GM23338 (cell line): Measurements from ENCODE around the gene CHN2. TPM values are rescaled to one million over a fixed set of nuclear protein-coding genes. Genes with fewer than 3 reads are reported as not detected.

ENCODE experiments used
- ATAC-seq: fragments of 200-7000 bp; cut with Tn5 transposase; 3 replicates; pipeline ENCODE4 v1.9.1; 2020
- DNase-seq: peaks from one replicate; pipeline ENCODE4 v3.0.0-alpha.2; 2015; ENCODE audit warnings: low spot score
- H2AFZ ChIP-seq: fragments of 200-600 bp; sonication (generic); 2 replicates; pipeline ENCODE4 v1.8.0; 2016; ENCODE audit warnings: antibody characterized with exemption, mild to moderate bottlenecking, moderate library complexity
- H3F3A ChIP-seq: fragments of 200-600 bp; sonication (generic); replicated peaks from 2 replicates; pipeline ENCODE4 v1.8.0; 2017; ENCODE audit warnings: antibody characterized with exemption, mixed run types, low read depth
- H3K27ac ChIP-seq: fragments of 200-600 bp; sonication (generic); 2 replicates; pipeline ENCODE4 v1.6.1; 2016; ENCODE audit warnings: low read depth
- H3K27me3 ChIP-seq: fragments of 200-600 bp; sonication (generic); 2 replicates; pipeline ENCODE4 v1.8.0; 2016; ENCODE audit warnings: mild to moderate bottlenecking, mixed run types, moderate library complexity; ENCODE audit not compliant: insufficient read depth
- H3K36me3 ChIP-seq: fragments of 200-600 bp; sonication (generic); 2 replicates; pipeline ENCODE4 v1.8.0; 2016; ENCODE audit warnings: mild to moderate bottlenecking; ENCODE audit not compliant: insufficient read depth
- H3K4me1 ChIP-seq: fragments of 200-600 bp; sonication (generic); 2 replicates; pipeline ENCODE4 v1.8.0; 2016; ENCODE audit warnings: mild to moderate bottlenecking, moderate library complexity; ENCODE audit not compliant: insufficient read depth
- H3K4me2 ChIP-seq: fragments of 200-600 bp; sonication (generic); 2 replicates; pipeline ENCODE4 v1.7.1; 2017; ENCODE audit warnings: mixed run types
- H3K4me3 ChIP-seq: fragments of 200-600 bp; sonication (generic); 2 replicates; pipeline ENCODE4 v1.6.1; 2016; ENCODE audit warnings: mixed run types
- H3K79me2 ChIP-seq: fragments of 200-600 bp; sonication (generic); replicated peaks from 2 replicates; pipeline ENCODE4 v1.8.0; 2017; ENCODE audit warnings: mild to moderate bottlenecking; ENCODE audit not compliant: insufficient read depth
- H3K9me2 ChIP-seq: fragments of 200-600 bp; sonication (generic); 2 replicates; pipeline ENCODE4 v1.8.0; 2017; ENCODE audit not compliant: insufficient read depth
- H4K20me1 ChIP-seq: fragments of 200-600 bp; sonication (generic); replicated peaks from 2 replicates; pipeline ENCODE4 v1.8.0; 2017; ENCODE audit warnings: mild to moderate bottlenecking; ENCODE audit not compliant: insufficient read depth
- H3K27ac Mint-ChIP-seq: 2 replicates; pipeline ENCODE4 v1.8.0; 2020; ENCODE audit warnings: inconsistent platforms, mild to moderate bottlenecking, moderate library complexity, mixed read lengths
- H3K27me3 Mint-ChIP-seq: 3 replicates; pipeline ENCODE4 v1.8.0; 2022; ENCODE audit warnings: low read depth, mild to moderate bottlenecking, moderate library complexity, mixed read lengths, inconsistent platforms; ENCODE audit not compliant: insufficient read depth, poor library complexity
- H3K36me3 Mint-ChIP-seq: 3 replicates; pipeline ENCODE4 v1.8.0; 2021; ENCODE audit warnings: low read depth, mild to moderate bottlenecking, inconsistent platforms, moderate library complexity, mixed read lengths
- H3K4me1 Mint-ChIP-seq: 3 replicates; pipeline ENCODE4 v1.8.0; 2020; ENCODE audit warnings: mild to moderate bottlenecking, inconsistent platforms, mixed read lengths
- H3K4me3 Mint-ChIP-seq: 3 replicates; pipeline ENCODE4 v1.8.0; 2021; ENCODE audit warnings: moderate library complexity, mild to moderate bottlenecking, inconsistent platforms, mixed read lengths
- H3K9me3 Mint-ChIP-seq: 3 replicates; pipeline ENCODE4 v1.8.0; 2020; ENCODE audit warnings: moderate library complexity, mild to moderate bottlenecking, inconsistent platforms, mixed read lengths
- CREB1 ChIP-seq: fragments of 250-450 bp; sonication (Bioruptor Pico); IDR thresholded peaks from 2 replicates; pipeline ENCODE4 v1.5.0; 2020; ENCODE audit warnings: low read depth, mild to moderate bottlenecking, moderate library complexity
- CTCF ChIP-seq, 2 experiments: fragments of 200-600 bp in 1 of 2; sonication (generic) in 1 of 2; conservative IDR thresholded peaks; 2 replicates each; pipeline versions ENCODE4 v1.5.1 to v1.6.1; 2016 to 2017; ENCODE audit warnings: antibody characterized with exemption in 2 of 2, low read depth in 2 of 2, mild to moderate bottlenecking in 2 of 2, moderate library complexity in 1 of 2
- ETS1 ChIP-seq: IDR thresholded peaks from 2 replicates; pipeline ENCODE4 v1.6.1; 2016; ENCODE audit warnings: antibody characterized with exemption
- EZH2 ChIP-seq: fragments of 200-600 bp; sonication (generic); IDR thresholded peaks from one replicate; pipeline ENCODE4 v1.8.0; 2017; ENCODE audit warnings: antibody characterized with exemption, mild to moderate bottlenecking, low read depth; ENCODE audit not compliant: unreplicated experiment
- EZH2phosphoT487 ChIP-seq: fragments of 200-600 bp; sonication (generic); IDR thresholded peaks from one replicate; pipeline ENCODE4 v1.8.1; 2018; ENCODE audit warnings: antibody characterized with exemption; ENCODE audit not compliant: unreplicated experiment
- JUNB ChIP-seq: IDR thresholded peaks from one replicate; pipeline ENCODE4 v1.6.1; 2016; ENCODE audit warnings: antibody characterized with exemption; ENCODE audit not compliant: unreplicated experiment
- NANOG ChIP-seq: IDR thresholded peaks from 2 replicates; pipeline ENCODE4 v1.6.1; 2016; ENCODE audit warnings: antibody characterized with exemption, borderline replicate concordance
- POLR2AphosphoS5 ChIP-seq: IDR thresholded peaks from 2 replicates; pipeline ENCODE4 v1.6.1; 2016; ENCODE audit warnings: antibody characterized with exemption, low read depth
- REST ChIP-seq: IDR thresholded peaks from one replicate; pipeline ENCODE4 v1.6.1; 2018; ENCODE audit warnings: antibody characterized with exemption; ENCODE audit not compliant: unreplicated experiment
- STAT1 ChIP-seq: IDR thresholded peaks from one replicate; pipeline ENCODE4 v1.6.1; 2016; ENCODE audit warnings: antibody characterized with exemption; ENCODE audit not compliant: unreplicated experiment
- ZNF114 ChIP-seq: fragments of 250-450 bp; sonication (Bioruptor Pico); IDR thresholded peaks from 2 replicates; pipeline ENCODE4 v1.5.0; 2020; ENCODE audit warnings: mild to moderate bottlenecking, moderate library complexity
- ZNF331 ChIP-seq: fragments of 250-450 bp; sonication (Bioruptor Pico); IDR thresholded peaks from 2 replicates; pipeline ENCODE4 v1.5.0; 2020; ENCODE audit warnings: low read depth, mild to moderate bottlenecking, moderate library complexity
- ZNF462 ChIP-seq: fragments of 250-450 bp; sonication (Bioruptor Pico); IDR thresholded peaks from 2 replicates; pipeline ENCODE4 v1.5.0; 2020; ENCODE audit warnings: mild to moderate bottlenecking, moderate library complexity
- polyA plus RNA-seq: library from polyadenylated mRNA; unstranded; fragments of >200 nt; fragmentation: Nextera tagmentation; extraction: Ambion mirVana; gene quantifications from 2 replicates; pipeline ENCODE4 v1.2.1, GENCODE V29; 2016
- total RNA-seq: library from RNA; depleted of rRNA; stranded (reverse); fragments of >200 nt; shearing (Covaris generic); gene quantifications from 2 replicates; pipeline ENCODE4 v1.2.3, GENCODE V29; 2014

The CHN2 gene
- total and polyA plus RNA-seq, 2 experiments from 2014 or later, result 6.1 to 7.5 TPM

- peaks cover 2% of the 10 kb centered on the region for H3K27me3 Mint-ChIP-seq
- no peak overlapping the region for H3K4me2 ChIP-seq
- H3K4me1 Mint-ChIP-seq, result peaks cover 13% of the 10 kb centered on the region
- no peak overlapping the region for H2AFZ ChIP-seq
- no peaks in the 10 kb centered on the region for H3K4me1 ChIP-seq
- no peaks in the 10 kb centered on the region for H3K36me3 Mint-ChIP-seq
- H3K27ac Mint-ChIP-seq, result no peak overlapping the region
- no peaks in the 10 kb centered on the region for H3F3A ChIP-seq
- no peaks in the 10 kb centered on the region for H4K20me1 ChIP-seq
- H3K4me3 ChIP-seq, result no peak overlapping the region
- ATAC-seq (no peak), DNase-seq (no peak)
- H3K79me2 ChIP-seq, result no peaks in the 10 kb centered on the region
- H3K27me3 ChIP-seq, result no peaks in the 10 kb centered on the region
- no peaks in the 10 kb centered on the region for H3K36me3 ChIP-seq
- H3K27ac ChIP-seq, result no peak overlapping the region
- H3K9me3 Mint-ChIP-seq, result no peaks in the 10 kb centered on the region; the same call in 2 of the 3 replicates
- no peak overlapping the region for H3K4me3 Mint-ChIP-seq
- peaks cover 5% of the 10 kb centered on the region; the same call in 1 of the 2 replicates for H3K9me2 ChIP-seq
- no peak for TF ChIP-seq CTCF (conservative IDR thresholded peaks at IDR 0.05; ENCODE audit: low read depth in 2 of 2)
- no peak for TF ChIP-seq REST
- no peak for TF ChIP-seq POLR2AphosphoS5
- no peak for TF ChIP-seq CREB1 (CRISPR knock-in tag)
- no peak for TF ChIP-seq NANOG
- no peak for TF ChIP-seq ZNF462 (CRISPR knock-in tag)
- no peak for TF ChIP-seq ZNF331 (CRISPR knock-in tag)
- no peak for TF ChIP-seq ZNF114
- no peak for TF ChIP-seq JUNB
- no peak for TF ChIP-seq EZH2phosphoT487
- TF ChIP-seq EZH2, result no peak
- no peak for TF ChIP-seq ETS1
- no peak for TF ChIP-seq STAT1
Observed at GRCh38 chr7:29377718-29378117, 183.1 kb downstream of the CHN2 start.
